ENCODE measurements around the gene CTNNA3.

CTNNA3 gene

GRCh38 chr10:66472156-66472555 lies 1223.8 kb downstream of the CTNNA3 start:
- H3K27ac ChIP-seq, result no peak overlapping the region
- no peak overlapping the region for H3K9ac ChIP-seq
- no peak for TF ChIP-seq Cebpa-rat (IDR thresholded peaks at IDR 0.05)
- H3K4me1 ChIP-seq, result no peaks in the 10 kb centered on the region
- H3K36me3 ChIP-seq, result no peaks in the 10 kb centered on the region
- no peaks in the 10 kb centered on the region for H3K9me3 ChIP-seq
- H3K4me3 ChIP-seq, result no peak overlapping the region
- H3K4me2 ChIP-seq, result no peak overlapping the region
- H3K27me3 ChIP-seq, result no peaks in the 10 kb centered on the region
- H4K20me1 ChIP-seq, result no peaks in the 10 kb centered on the region

GRCh38 chr10:66467042-66467441 lies 1229.0 kb downstream of the CTNNA3 start:
- no peak for TF ChIP-seq Cebpa-rat (IDR thresholded peaks at IDR 0.05)
- no peaks in the 10 kb centered on the region for H3K4me1 ChIP-seq
- H3K4me3 ChIP-seq, result no peak overlapping the region
- no peak overlapping the region for H3K9ac ChIP-seq
- no peaks in the 10 kb centered on the region for H3K36me3 ChIP-seq
- H3K27me3 ChIP-seq, result no peaks in the 10 kb centered on the region
- H4K20me1 ChIP-seq, result no peaks in the 10 kb centered on the region
- no peak overlapping the region for H3K27ac ChIP-seq
- H3K9me3 ChIP-seq, result no peaks in the 10 kb centered on the region
- no peak overlapping the region for H3K4me2 ChIP-seq

- no peak overlapping the region for H3K4me3 ChIP-seq
- no peaks in the 10 kb centered on the region for H4K20me1 ChIP-seq
- no peak overlapping the region for H3K27ac ChIP-seq
- no peaks in the 10 kb centered on the region for H3K9me3 ChIP-seq
- H3K4me1 ChIP-seq, result no peaks in the 10 kb centered on the region
- H3K36me3 ChIP-seq, result no peaks in the 10 kb centered on the region
- H3K9ac ChIP-seq, result no peak overlapping the region
- no peak overlapping the region for H3K4me2 ChIP-seq
- no peak for TF ChIP-seq Cebpa-rat (IDR thresholded peaks at IDR 0.05)
- H3K27me3 ChIP-seq, result no peaks in the 10 kb centered on the region
These were observed 1229.4 kb downstream of the CTNNA3 start for GRCh38 chr10:66466622-66467021.

GRCh38 chr10:66463611-66464010 lies 1232.4 kb downstream of the CTNNA3 start:
- H3K9ac ChIP-seq, result no peak overlapping the region
- no peak overlapping the region for H3K4me2 ChIP-seq
- H3K4me3 ChIP-seq, result no peak overlapping the region
- no peak for TF ChIP-seq Cebpa-rat (IDR thresholded peaks at IDR 0.05)
- no peaks in the 10 kb centered on the region for H3K36me3 ChIP-seq
- H3K27ac ChIP-seq, result no peak overlapping the region
- H3K9me3 ChIP-seq, result no peaks in the 10 kb centered on the region
- no peaks in the 10 kb centered on the region for H3K27me3 ChIP-seq
- no peaks in the 10 kb centered on the region for H4K20me1 ChIP-seq
- H3K4me1 ChIP-seq, result no peaks in the 10 kb centered on the region

- no peak overlapping the region for H3K27ac ChIP-seq
- no peaks in the 10 kb centered on the region for H3K27me3 ChIP-seq
- H3K4me3 ChIP-seq, result no peak overlapping the region
- H4K20me1 ChIP-seq, result no peaks in the 10 kb centered on the region
- no peak for TF ChIP-seq Cebpa-rat (IDR thresholded peaks at IDR 0.05)
- no peak overlapping the region for H3K9ac ChIP-seq
- no peaks in the 10 kb centered on the region for H3K36me3 ChIP-seq
- no peak overlapping the region for H3K4me2 ChIP-seq
- H3K4me1 ChIP-seq, result no peaks in the 10 kb centered on the region
- no peaks in the 10 kb centered on the region for H3K9me3 ChIP-seq
These were observed 1238.4 kb downstream of the CTNNA3 start for GRCh38 chr10:66457629-66458028.

- Histone ChIP-seq H3K27ac (no peak overlapping the region), H3K27me3 (no peaks in the 10 kb centered on the region), H3K4me1 (no peaks in the 10 kb centered on the region), H4K20me1 (no peaks in the 10 kb centered on the region), H3K9ac (no peak overlapping the region), H3K36me3 (no peaks in the 10 kb centered on the region), H3K9me3 (no peaks in the 10 kb centered on the region), H3K4me2 (no peak overlapping the region), H3K4me3 (no peak overlapping the region)
- no peak for TF ChIP-seq Cebpa-rat (IDR thresholded peaks at IDR 0.05)
These were observed 1240.7 kb downstream of the CTNNA3 start for GRCh38 chr10:66455304-66455703.

GRCh38 chr10:66440568-66440967 lies 1255.4 kb downstream of the CTNNA3 start:
- no peak overlapping the region for H3K9ac ChIP-seq
- H3K27me3 ChIP-seq, result no peaks in the 10 kb centered on the region
- H3K4me2 ChIP-seq, result no peak overlapping the region
- H4K20me1 ChIP-seq, result no peaks in the 10 kb centered on the region
- no peaks in the 10 kb centered on the region for H3K9me3 ChIP-seq
- H3K27ac ChIP-seq, result no peak overlapping the region
- no peak for TF ChIP-seq Cebpa-rat (IDR thresholded peaks at IDR 0.05)
- H3K4me1 ChIP-seq, result no peaks in the 10 kb centered on the region
- H3K36me3 ChIP-seq, result no peaks in the 10 kb centered on the region
- no peak overlapping the region for H3K4me3 ChIP-seq

GRCh38 chr10:66414943-66415342 lies 1281.1 kb downstream of the CTNNA3 start:
- H3K4me2 ChIP-seq, result no peak overlapping the region
- no peaks in the 10 kb centered on the region for H4K20me1 ChIP-seq
- no peak overlapping the region for H3K27ac ChIP-seq
- H3K9ac ChIP-seq, result no peak overlapping the region
- no peaks in the 10 kb centered on the region for H3K9me3 ChIP-seq
- no peak for TF ChIP-seq Cebpa-rat (IDR thresholded peaks at IDR 0.05)
- no peaks in the 10 kb centered on the region for H3K36me3 ChIP-seq
- H3K27me3 ChIP-seq, result no peaks in the 10 kb centered on the region
- H3K4me1 ChIP-seq, result no peaks in the 10 kb centered on the region
- no peak overlapping the region for H3K4me3 ChIP-seq

GRCh38 chr10:66405566-66405965 lies 1290.4 kb downstream of the CTNNA3 start:
- Histone ChIP-seq H3K9ac (no peak overlapping the region), H3K4me2 (no peak overlapping the region), H3K36me3 (no peaks in the 10 kb centered on the region), H3K27me3 (no peaks in the 10 kb centered on the region), H3K27ac (no peak overlapping the region), H4K20me1 (no peaks in the 10 kb centered on the region), H3K9me3 (no peaks in the 10 kb centered on the region), H3K4me3 (no peak overlapping the region), H3K4me1 (no peaks in the 10 kb centered on the region)
- no peak for TF ChIP-seq Cebpa-rat (IDR thresholded peaks at IDR 0.05)

- H3K9me3 ChIP-seq, result no peaks in the 10 kb centered on the region
- H3K27me3 ChIP-seq, result no peaks in the 10 kb centered on the region
- H3K4me2 ChIP-seq, result no peak overlapping the region
- no peaks in the 10 kb centered on the region for H4K20me1 ChIP-seq
- H3K4me3 ChIP-seq, result no peak overlapping the region
- H3K36me3 ChIP-seq, result no peaks in the 10 kb centered on the region
- H3K27ac ChIP-seq, result no peak overlapping the region
- H3K9ac ChIP-seq, result no peak overlapping the region
- H3K4me1 ChIP-seq, result peaks cover 8% of the 10 kb centered on the region; the same call in 1 of the 2 replicates
- no peak for TF ChIP-seq Cebpa-rat (IDR thresholded peaks at IDR 0.05)
These were observed 1297.3 kb downstream of the CTNNA3 start for GRCh38 chr10:66398669-66399068.

- Histone ChIP-seq H3K36me3 (no peaks in the 10 kb centered on the region), H3K4me3 (no peak overlapping the region), H3K27me3 (no peaks in the 10 kb centered on the region), H4K20me1 (no peaks in the 10 kb centered on the region), H3K4me2 (no peak overlapping the region), H3K27ac (no peak overlapping the region), H3K4me1 (peaks cover 8% of the 10 kb centered on the region; the same call in 1 of the 2 replicates), H3K9me3 (no peaks in the 10 kb centered on the region), H3K9ac (no peak overlapping the region)
- TF ChIP-seq Cebpa-rat (IDR thresholded peaks at IDR 0.05), result no peak
These were observed 1301.5 kb downstream of the CTNNA3 start for GRCh38 chr10:66394342-66395063.

All from BLaER1 (cell line).